A204.1 (cell line): ENCODE data around the gene FOLR3.
"Not testable (repeated sequence)": the region's sequence is repeated elsewhere in the genome, so short reads cannot be mapped to it uniquely, and the experiment has no call there.

Source experiments
- FAIRE-seq: peaks from 2 replicates; lab custom pipeline; 2012; peaks lifted over from hg19 to GRCh38; lab: Jason Lieb, UNC

FOLR3 gene

DNA sequence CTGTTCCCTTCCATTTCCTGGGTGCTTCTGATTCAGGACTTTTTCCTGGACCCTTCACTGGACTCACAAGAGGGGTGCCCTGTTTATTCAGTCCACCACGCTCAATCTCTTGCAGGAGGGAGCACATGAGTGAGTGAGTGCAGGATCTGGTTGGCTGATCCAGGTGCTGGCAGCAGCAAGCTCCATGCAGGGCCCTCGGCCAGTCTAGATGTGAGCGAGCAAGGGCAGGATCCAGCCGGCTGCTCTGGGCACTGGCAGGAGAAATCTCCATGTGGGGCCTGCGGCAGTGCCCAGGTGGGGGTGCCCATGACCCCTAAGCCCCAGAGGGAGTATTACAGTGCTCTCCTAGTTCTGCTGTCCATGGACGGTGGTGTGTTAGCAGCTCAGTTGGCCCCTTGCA is 11.5 kb upstream of the FOLR3 start:
- no peak for FAIRE-seq

DNA sequence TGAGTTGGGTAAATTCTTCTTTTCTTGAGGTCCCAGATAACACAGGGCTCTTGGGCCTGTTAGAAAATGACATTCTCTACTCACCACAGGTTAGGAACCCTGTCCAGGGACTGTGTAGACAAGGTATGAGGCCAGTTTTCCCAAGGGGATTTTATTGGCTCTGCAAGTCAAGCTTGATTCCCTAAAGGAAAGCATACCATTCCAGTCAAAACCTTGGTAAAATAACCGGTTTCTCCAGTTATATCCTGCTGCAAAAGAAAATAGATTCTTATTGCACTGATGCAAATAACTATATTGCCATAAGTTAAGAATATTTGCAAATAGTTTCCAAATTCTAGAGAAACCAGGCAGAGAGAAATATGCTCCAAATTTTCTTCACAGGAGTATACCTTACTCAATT is 9.6 kb upstream of the FOLR3 start:
- FAIRE-seq: no peak

- FAIRE-seq: no peak
Measured at GRCh38 chr11:72127923-72128322, 7.6 kb upstream of the FOLR3 start.

- no peak for FAIRE-seq
Measured at GRCh38 chr11:72129381-72129780, 6.1 kb upstream of the FOLR3 start.

- FAIRE-seq: no peak
Measured at GRCh38 chr11:72132646-72133045, 2.9 kb upstream of the FOLR3 start.

DNA sequence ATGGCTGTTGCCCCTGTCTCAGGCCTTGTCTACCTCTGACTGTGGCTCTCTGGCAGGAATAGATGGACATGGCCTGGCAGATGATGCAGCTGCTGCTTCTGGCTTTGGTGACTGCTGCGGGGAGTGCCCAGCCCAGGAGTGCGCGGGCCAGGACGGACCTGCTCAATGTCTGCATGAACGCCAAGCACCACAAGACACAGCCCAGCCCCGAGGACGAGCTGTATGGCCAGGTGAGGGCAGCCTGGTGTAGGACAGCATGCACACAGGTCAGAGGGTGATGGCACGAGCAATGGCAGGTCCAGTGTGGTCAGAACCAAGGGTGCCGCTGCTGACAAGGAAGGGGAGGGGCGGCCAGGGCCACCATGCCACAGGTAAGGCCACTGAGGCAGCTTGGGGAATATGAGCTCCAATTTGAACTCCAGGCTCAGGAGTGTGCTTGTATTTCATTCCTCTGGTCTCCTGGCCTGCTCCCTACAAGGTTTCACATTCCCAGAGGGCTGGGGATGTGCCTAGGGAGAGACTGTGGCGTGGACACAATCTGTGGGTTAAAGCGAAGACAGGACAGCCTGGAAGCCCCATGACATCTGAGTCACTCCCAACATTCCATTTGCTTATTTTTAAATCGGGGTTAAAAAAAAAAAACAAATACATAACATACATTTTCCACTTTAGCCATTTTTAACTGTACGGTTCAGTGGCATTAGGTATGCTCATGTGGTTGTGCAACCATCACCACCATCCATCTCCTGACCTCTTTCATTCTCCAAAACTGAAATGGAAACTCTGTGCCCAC is 562 bp downstream of the FOLR3 start:
- FAIRE-seq: no peak

DNA sequence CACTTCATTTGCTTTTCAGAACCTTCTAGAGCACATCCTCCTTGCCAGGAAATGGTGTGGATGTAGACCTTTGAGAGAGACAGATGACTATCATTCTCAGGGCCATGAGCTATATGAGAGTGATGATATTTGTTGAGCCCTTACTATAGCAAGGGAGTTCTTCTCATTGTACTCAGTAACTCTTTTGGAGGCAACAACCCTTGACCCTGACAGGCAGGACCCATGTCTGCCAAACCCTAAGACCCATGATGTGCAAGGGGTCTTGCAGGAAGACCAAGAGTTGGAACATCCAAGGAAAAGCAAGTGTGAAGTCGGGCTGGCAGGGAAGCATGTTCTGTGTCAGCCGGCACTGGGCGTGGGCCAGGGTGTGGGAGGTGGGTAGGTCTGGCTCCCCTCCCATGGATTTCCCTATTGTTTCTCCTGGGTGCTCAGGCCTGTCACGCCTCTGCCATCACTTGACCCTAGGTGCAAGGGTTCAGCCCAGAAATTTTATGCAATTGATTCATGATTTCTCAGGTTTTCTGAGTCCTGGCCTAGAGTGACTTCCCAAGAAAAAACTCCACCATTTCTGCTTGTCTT is 1.2 kb downstream of the FOLR3 start:
- no peak for FAIRE-seq

DNA sequence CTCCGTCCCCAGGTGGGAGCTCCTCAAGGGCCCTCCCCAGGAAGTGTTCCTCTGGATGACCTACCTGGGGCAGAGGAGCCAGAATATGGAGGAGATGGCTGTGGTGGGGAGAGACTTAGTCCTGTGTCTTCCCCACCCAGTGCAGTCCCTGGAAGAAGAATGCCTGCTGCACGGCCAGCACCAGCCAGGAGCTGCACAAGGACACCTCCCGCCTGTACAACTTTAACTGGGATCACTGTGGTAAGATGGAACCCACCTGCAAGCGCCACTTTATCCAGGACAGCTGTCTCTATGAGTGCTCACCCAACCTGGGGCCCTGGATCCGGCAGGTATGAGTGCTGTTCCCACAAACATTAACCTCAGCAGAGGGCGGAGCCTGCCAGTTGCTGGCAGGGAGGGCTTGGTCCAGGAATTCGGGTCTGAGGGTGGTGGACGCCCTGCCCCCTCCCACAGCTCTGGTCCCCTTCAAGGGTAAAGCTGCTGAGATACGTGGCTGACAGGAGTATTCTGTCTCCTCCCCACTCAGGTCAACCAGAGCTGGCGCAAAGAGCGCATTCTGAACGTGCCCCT is 3.4 kb downstream of the FOLR3 start:
- no peak for FAIRE-seq

DNA sequence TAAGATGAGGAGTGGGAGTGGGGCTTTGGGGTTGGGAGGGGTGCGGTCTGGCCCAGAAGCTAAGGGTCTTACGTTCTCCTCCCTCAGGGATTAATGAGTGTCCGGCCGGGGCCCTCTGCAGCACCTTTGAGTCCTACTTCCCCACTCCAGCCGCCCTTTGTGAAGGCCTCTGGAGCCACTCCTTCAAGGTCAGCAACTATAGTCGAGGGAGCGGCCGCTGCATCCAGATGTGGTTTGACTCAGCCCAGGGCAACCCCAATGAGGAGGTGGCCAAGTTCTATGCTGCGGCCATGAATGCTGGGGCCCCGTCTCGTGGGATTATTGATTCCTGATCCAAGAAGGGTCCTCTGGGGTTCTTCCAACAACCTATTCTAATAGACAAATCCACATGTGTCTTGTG is 4.0 kb downstream of the FOLR3 start:
- no peak for FAIRE-seq

- FAIRE-seq: no peak
Measured at GRCh38 chr11:72140661-72141060, 5.1 kb downstream of the FOLR3 start.

DNA sequence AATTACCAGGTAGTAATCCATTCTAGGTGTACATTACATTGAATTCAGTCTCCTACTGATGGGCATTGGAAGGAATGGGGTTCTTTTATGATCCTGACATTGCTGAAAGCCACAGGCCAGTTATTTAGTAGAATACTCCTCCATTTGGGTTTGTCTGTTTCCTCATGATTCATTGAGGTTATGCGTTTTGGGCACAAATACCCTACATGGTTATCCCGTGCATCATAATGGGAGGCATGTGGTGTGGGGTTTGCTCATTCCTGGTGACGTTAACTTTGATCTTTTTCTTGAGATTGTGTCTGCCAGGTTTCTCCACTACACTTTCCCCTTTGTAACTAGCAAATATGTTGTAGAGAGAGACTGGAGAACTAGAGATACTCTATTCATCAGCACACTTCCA is 5.5 kb downstream of the FOLR3 start:
- FAIRE-seq: no peak

DNA sequence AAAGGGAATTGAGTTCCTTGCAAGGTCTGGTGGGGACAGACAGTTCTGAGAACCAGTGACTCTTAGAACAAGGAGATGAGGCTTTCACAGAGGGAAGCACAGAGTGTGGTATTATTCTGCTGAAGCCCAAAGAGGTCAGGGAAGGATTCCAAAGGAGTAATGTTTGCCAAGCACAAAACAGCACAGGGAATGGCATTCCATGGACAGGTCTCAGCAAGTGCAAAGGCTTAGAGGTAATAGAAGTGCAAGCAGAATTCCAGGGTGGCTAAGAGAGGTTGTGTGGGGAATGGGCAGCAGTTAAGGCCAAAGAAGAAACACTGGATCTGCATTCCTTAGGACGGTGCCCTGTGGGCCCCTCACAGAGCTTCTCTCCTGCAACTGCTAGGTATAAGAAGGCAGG is 6.6 kb downstream of the FOLR3 start:
- not testable (repeated sequence) for FAIRE-seq

DNA sequence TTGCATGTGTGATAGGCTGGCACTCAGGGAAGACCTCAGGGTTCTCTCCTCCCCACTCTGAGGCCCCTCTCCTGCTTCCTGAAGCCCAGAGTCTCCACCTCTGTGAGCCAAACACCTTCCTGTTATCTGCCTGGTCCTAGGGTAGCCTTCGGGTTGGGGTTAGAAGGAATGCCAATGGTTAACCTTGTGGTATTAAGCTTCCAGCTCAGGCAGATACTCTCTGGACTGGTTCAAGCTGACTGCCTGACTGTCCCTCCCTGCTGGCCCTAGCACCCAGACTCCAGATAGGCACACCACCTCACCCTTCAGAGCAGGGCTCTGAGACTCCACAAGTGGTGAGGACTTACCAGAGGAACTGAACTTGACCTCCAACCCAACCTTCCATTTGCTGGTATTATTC is 7.0 kb downstream of the FOLR3 start:
- FAIRE-seq: not testable (repeated sequence)

DNA sequence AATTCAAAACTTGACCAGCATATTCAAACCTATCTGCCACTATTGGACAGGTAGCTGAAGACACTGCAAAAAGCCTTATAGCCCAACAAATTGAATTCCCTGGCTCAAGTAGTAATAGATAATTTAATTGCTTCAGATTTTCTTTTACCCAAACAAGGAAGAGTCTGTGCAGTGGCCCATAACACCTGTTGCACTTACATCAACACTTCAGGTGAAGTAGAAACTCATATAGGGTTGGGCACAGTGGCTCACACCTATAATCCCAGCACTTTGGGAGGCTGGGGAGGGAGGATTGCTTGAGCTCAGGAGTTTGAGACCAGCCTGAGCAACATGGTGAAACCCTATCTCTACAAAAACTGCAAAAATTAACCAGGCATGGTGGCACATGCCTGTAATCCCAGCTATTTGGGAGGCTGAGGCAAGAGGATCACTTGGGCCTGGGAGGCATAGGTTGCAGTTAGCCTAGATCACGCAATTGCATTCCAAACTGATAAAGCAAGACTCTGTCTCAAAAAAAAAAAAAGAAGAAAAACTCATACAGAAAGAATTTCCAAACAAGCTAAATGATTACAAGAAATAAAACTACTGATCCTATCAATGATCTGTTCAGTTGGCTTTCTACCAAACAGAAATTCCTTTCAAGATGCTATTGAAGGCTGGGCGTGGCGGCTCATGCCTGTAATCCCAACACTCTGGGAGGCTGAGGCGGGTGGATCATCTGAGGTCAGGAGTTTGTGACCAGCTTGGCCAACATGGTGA is 9.5 kb downstream of the FOLR3 start:
- FAIRE-seq: no peak

GRCh38 chr11:72146625-72147024 is 11.1 kb downstream of the FOLR3 start:
- FAIRE-seq: no peak

- FAIRE-seq: no peak
Measured at GRCh38 chr11:72150882-72151281, 15.4 kb downstream of the FOLR3 start.

DNA sequence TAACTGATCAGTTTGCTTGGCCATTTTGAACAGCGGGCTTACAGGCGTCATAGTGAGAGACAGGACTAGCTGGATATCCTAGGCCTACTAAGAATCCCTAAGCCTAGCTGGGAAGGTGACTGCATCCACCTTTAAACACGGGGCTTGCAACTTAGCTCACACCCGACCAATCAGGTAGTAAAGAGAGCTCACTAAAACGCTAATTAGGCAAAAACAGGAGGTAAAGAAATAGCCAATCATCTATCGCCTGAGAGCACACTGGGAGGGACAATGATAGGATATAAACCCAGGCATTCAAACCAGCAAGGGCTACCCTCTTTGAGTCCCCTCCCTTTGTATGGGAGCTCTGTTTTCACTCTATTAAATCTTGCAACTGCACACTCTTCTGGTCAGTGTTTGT is 18.3 kb downstream of the FOLR3 start:
- not testable (repeated sequence) for FAIRE-seq

DNA sequence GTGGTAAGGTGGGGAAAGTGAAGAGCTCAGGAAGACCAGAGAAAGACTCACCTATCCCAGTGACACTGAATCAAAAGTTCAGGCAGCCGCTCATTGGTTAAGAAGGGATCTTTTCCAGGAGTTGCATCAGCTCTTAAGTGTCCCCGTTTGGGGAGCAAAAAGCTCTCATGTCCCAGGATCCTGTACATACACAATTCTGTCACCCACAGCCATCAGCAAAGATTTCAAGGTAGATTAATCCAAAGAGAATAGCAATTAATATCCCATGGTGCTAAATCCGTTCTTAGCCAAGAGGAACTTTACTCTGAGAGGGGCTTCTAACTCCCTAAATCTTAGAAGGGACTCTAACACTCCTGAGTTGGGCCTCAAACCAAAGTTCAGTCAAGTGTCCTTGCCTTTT is 19.3 kb downstream of the FOLR3 start:
- FAIRE-seq: no peak

- FAIRE-seq: no peak
Measured at GRCh38 chr11:72155751-72156150, 20.2 kb downstream of the FOLR3 start.

DNA sequence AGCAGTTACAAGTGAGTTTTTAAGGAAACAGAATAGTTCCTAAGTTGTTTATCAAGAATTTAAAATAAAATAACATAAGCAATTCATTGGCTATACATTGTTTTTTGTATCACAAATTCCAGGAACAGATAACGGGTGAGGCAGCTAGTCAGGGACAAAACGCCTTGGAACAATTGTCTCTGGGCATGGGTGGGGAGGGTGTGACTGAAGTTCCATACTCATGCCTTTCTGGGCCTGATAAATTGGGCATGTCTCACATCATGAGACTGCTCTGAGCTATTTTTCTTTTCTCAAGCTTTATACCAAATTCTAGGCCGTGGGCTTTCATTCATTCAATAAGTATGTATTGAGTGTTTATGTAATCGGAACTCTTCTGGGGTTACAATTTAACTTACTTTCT is 21.6 kb downstream of the FOLR3 start:
- FAIRE-seq: no peak

DNA sequence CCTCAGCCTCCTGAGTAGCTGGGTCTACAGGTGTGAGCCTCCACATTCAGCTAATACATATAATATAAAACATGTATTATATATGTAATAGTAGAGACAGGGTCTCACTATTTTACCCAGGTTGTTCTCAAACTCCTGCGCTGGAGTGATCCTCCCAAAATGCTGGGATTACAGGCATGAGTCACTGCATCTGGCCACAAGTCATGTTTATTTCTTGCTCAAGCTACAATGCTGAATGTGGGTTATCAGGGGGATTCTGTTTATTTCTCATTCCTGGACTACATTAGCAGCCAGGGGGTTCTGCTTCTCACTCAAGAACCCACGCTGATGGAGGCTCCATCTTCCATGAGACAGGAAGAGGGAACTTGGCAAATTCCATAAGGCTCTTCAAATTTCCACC is 24.8 kb downstream of the FOLR3 start:
- no peak for FAIRE-seq

- no peak for FAIRE-seq
Measured at GRCh38 chr11:72162891-72163492, 27.5 kb downstream of the FOLR3 start.

DNA sequence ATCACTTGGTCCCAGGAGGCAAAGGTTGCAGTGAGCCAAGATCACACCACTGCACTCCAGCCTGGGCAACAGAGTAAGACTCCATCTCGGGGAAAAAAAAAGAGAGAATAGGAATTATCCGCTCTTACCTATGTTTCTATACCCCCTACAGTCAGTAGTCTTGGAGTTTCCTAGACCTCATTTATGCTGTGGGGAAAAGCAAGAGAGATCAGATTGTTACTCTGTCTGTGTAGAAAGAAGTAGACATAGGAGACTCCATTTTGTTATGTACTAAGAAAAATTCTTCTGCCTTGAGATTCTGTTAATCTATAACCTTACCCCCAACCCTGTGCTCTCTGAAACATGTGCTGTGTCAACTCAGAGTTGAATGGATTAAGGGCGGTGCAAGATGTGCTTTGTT is 28.7 kb downstream of the FOLR3 start:
- not testable (repeated sequence) for FAIRE-seq
